Activated naive CD4-positive, alpha-beta T cell treated with anti-CD3 and anti-CD28 coated beads for 36 hours (primary cell): ENCODE data around the gene ZNF467. TPM values are rescaled to one million over a fixed set of nuclear protein-coding genes. Genes with fewer than 3 reads are reported as not detected.

Experiments
- CTCF ChIA-PET: fragments of 350-600 bp; sonication (Branson Sonifier 250); formaldehyde crosslinking; loops from one replicate; lab custom pipeline; 2021; ENCODE audit warnings: antibody characterized with exemption; lab: Charles Lee
- DNase-seq: peaks from one replicate; pipeline ENCODE4 v3.0.0-alpha.2; 2020
- H3K27ac Mint-ChIP-seq: one replicate; pipeline ENCODE4 v1.8.0; 2021; ENCODE audit warnings: mild to moderate bottlenecking, mixed read lengths
- H3K27me3 Mint-ChIP-seq: one replicate; pipeline ENCODE4 v1.8.0; 2021; ENCODE audit warnings: low read depth, mixed read lengths
- H3K36me3 Mint-ChIP-seq: one replicate; pipeline ENCODE4 v1.8.0; 2021; ENCODE audit warnings: low read depth, mixed read lengths
- H3K4me1 Mint-ChIP-seq: one replicate; pipeline ENCODE4 v1.8.0; 2021; ENCODE audit warnings: low read depth, mixed read lengths
- H3K4me3 Mint-ChIP-seq: one replicate; pipeline ENCODE4 v1.8.0; 2021; ENCODE audit warnings: mild to moderate bottlenecking, moderate library complexity, mixed read lengths
- H3K9me3 Mint-ChIP-seq: one replicate; pipeline ENCODE4 v1.8.0; 2021; ENCODE audit warnings: mixed read lengths
- intact Hi-C: fragments of 100-400 bp; cut with micrococcal nuclease; formaldehyde crosslinking; loops from one replicate; pipeline ENCODE4 v1.15.1; 2023
- total RNA-seq, 2 experiments: library from RNA; stranded (reverse); gene quantifications; one replicate each; pipeline ENCODE4 v1.2.3, GENCODE V29; 2021

The ZNF467 gene
- total RNA-seq, 2 experiments from 2014 or later = 0.47 to 0.93 TPM

DNA sequence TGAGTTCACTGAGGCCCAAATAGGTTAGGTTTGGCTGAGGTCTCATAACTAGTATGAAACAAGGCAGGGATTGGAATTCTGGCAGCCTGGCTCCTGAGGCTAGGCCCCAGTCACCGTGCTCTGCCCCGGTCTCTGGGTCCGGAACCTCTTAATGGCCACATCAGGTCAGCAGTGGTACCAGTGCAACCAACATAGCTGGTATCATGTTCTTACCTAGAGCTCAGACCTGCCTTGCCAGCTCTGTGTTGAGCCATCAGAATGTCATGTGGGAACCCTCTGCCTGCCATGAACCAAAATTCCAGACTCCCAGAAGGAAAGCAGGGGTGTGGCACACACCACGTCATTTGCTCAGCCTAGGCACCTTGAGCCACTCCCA is 56.5 kb downstream of the ZNF467 start:
- DNase-seq = no peak
- CTCF ChIA-PET = interaction anchor here (0.7 kb wide), 1 partner anchor 59 kb away, joined by 3 read pairs; no protein-coding TSS in a partner anchor
- Mint-ChIP-seq H3K27ac (no peak overlapping the region), H3K4me1 (peaks cover 17% of the 10 kb centered on the region), H3K27me3 (no peaks in the 10 kb centered on the region), H3K4me3 (no peak overlapping the region), H3K36me3 (no peaks in the 10 kb centered on the region), H3K9me3 (peaks cover under 1% of the 10 kb centered on the region)
- intact Hi-C loops = loop anchor here (10.0 kb wide), 4 partner anchors 292 to 692 kb away; partner anchors contain the start of genes PDIA4 and ZNF425

DNA sequence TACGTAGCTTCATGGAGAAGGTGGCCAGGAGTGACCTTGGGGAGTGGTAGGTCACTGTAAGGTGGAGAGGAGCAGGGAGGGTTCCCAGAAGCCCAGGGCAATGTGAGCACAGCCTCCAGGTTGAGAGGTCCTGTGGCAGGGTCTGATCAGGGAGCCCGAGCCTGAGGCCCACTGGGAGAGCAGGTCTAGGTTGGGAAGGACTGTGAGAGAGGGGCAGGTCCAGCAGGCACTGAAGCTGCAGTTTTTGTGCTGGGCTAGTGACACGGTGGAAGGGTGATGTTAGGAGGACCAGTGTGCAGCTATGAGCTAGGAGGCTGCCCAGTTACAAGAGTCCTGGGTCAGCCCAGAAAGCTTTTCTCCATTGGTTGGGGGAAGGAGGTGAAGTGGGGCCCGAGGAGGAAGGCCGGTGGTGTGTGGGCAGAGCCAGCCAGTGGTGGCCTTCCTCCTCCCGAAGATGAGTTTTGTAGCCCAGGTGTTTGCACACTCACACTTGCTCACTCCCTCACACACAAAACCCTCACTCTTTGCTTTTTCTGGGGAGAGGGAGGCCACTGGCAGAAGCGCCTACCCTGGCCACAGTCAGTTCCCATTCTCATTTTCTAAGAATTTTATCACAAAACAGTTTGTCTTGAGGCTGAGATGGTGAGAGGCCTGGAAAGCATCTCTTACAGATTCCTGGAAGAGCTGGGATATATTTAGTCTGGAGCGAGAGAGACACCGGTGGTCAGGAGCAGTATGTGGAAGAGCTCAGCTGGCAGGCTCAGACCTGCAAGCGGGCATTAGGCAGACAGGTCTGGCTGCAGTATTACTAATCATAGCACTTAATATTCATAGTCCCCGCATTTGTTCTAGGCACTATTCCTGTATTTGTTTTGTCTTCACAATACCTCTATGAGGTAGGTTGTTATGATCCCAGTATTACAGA is 57.1 kb downstream of the ZNF467 start:
- CTCF ChIA-PET = interaction anchor here (0.7 to 1.1 kb wide), 3 partner anchors 26 to 60 kb away, joined by 3 read pairs; no protein-coding TSS in a partner anchor
- intact Hi-C loops = loop anchor here (10.0 kb wide), 4 partner anchors 291 to 691 kb away; partner anchors contain the start of genes PDIA4 and ZNF425
- Mint-ChIP-seq H3K27me3 (no peaks in the 10 kb centered on the region), H3K9me3 (peaks cover 7% of the 10 kb centered on the region), H3K4me1 (peaks cover 17% of the 10 kb centered on the region), H3K27ac (peak overlapping the region; percentile 57), H3K36me3 (peaks cover 3% of the 10 kb centered on the region), H3K4me3 (peak overlapping the region; percentile 73)
- no peak for DNase-seq

DNA sequence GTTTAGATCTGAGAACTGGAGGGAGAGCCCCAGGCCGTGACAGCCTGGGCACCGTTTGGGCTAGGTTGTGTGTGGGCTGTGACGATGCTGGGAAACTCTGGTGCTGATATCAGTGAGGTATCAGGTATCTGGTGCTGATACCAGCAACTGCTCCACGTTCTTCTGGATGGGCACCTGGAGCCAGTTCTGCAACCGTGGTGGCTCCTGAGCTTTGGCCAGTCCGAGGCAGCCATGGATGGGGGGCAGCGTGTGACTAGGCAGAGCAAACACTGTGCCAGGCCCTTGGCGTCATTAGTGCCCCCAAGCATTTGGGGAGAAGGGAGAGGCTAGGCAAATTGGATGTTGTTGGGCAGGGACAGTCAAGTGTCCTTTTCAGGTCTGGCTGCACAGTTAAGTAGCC is 57.9 kb downstream of the ZNF467 start:
- intact Hi-C loops = loop anchor here (1.0 to 10.0 kb wide), 7 partner anchors 27 to 691 kb away; partner anchors contain the start of genes PDIA4, ZNF425 and ZNF862
- H3K4me1 Mint-ChIP-seq = peaks cover 17% of the 10 kb centered on the region
- CTCF ChIA-PET = interaction anchor here (0.9 to 1.1 kb wide), 3 partner anchors 27 to 53 kb away, joined by 3 read pairs; no protein-coding TSS in a partner anchor
- peaks cover 8% of the 10 kb centered on the region for H3K36me3 Mint-ChIP-seq
- no peaks in the 10 kb centered on the region for H3K27me3 Mint-ChIP-seq
- H3K4me3 Mint-ChIP-seq = peak overlapping the region; percentile 73
- H3K27ac Mint-ChIP-seq = peak overlapping the region; percentile 57
- peaks cover 15% of the 10 kb centered on the region for H3K9me3 Mint-ChIP-seq
- DNase-seq = peak; percentile 20

DNA sequence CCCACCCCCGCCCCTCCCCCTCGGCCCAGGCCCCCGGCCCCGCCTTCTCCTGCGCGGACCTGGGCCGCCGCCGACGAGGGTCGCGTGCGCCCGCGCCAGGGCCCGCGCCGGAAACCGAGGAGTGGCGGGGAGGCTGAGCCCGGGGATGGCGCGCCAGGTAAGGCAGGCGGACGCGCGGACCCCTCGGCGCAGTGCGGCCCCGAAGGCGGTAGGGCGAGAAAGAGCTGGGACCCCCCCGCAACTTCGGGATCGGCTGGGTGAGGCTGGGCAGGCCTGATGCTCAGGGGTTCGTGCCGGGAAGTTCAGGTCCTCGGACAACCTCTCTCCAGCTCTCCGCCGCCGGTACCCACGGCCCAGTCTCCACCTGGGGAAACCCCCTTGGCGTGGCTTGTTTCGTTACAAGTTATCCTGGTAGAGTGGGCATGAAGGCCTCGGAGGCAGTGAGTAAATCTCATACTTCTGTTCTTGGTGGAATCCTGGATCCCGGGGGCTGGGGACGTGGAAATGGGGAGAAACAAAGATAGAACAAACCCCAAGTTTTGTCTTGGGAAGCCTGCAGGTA is 58.4 kb downstream of the ZNF467 start:
- CTCF ChIA-PET = interaction anchor here (0.9 to 1.1 kb wide), 3 partner anchors 27 to 53 kb away, joined by 3 read pairs; no protein-coding TSS in a partner anchor
- Mint-ChIP-seq H3K4me3 (peak overlapping the region; percentile 73), H3K27me3 (no peaks in the 10 kb centered on the region), H3K4me1 (peaks cover 17% of the 10 kb centered on the region), H3K9me3 (peaks cover 17% of the 10 kb centered on the region), H3K36me3 (peaks cover 8% of the 10 kb centered on the region), H3K27ac (peak overlapping the region; percentile 57)
- intact Hi-C loops = loop anchor here (1.0 to 10.0 kb wide), 8 partner anchors 27 to 690 kb away; partner anchors contain the start of genes PDIA4, ZNF425 and ZNF862
- DNase-seq = peak; percentile 48

Other genes with a start within 250 kb of the ZNF467 start
- gene ZNF862, start 64.8 kb upstream of the ZNF467 start, total RNA-seq = 10 to 100 TPM; 17.6 to 19.4 TPM
- gene ATP6V0E2, start 100.4 kb upstream of the ZNF467 start, total RNA-seq = 10 to 100 TPM; 31.8 to 32.4 TPM